ENCODE results near the gene IFNG.

The IFNG gene

GRCh38 chr12:68114606-68115005 lies 44.9 kb downstream of the IFNG start:
- H3K27ac ChIP-seq, result no peak overlapping the region

DNA sequence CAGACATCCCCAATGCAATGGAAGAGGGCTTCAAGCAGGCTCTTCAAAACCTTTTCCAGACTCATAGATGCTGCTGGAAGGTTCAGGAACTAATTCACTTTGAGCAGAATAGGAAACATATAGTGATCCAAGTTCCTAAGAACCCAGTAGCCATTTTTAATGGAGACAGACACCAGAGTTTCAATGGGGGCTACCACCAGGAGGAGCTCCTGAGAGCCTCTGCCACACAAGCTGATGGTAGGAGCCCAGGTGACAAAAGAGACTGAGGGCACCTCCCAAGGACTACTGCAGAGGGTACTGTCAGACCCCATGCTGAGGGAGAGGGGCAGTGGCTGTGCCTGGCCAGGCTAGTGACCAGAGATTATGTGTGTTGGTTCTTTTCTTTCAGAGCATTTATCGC lies 45.9 kb downstream of the IFNG start:
- TF ChIP-seq, protein P1, sequence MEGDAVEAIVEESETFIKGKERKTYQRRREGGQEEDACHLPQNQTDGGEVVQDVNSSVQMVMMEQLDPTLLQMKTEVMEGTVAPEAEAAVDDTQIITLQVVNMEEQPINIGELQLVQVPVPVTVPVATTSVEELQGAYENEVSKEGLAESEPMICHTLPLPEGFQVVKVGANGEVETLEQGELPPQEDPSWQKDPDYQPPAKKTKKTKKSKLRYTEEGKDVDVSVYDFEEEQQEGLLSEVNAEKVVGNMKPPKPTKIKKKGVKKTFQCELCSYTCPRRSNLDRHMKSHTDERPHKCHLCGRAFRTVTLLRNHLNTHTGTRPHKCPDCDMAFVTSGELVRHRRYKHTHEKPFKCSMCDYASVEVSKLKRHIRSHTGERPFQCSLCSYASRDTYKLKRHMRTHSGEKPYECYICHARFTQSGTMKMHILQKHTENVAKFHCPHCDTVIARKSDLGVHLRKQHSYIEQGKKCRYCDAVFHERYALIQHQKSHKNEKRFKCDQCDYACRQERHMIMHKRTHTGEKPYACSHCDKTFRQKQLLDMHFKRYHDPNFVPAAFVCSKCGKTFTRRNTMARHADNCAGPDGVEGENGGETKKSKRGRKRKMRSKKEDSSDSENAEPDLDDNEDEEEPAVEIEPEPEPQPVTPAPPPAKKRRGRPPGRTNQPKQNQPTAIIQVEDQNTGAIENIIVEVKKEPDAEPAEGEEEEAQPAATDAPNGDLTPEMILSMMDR (conservative IDR thresholded peaks at IDR 0.05), result no peak; the same call in 1 of the 2 replicates
- no peak overlapping the region for H3K27ac ChIP-seq

More at GRCh38 chr12:68114606-68115005, 44.9 kb downstream of the IFNG start:
- TF ChIP-seq, protein P1 (conservative IDR thresholded peaks at IDR 0.05), result no peak

DNA sequence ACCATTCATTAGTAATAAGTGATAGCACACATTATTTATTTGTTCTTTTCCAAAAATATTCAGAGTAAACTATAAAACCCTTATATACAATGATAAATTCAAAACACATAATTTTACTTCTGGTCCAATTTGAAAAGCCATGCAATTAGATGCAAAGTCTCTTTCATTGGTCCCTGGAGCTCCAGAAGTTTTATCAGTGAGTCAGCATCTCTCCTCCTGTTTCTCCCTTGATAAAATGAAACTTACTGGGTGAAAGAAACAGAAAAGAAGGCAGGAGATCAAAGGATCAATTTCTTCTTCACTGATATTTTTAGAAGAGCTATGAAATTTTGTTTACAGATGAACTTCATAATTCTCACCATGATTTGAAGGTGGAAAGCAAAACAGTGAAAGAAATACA lies 47.5 kb downstream of the IFNG start:
- TF ChIP-seq, protein P1 (conservative IDR thresholded peaks at IDR 0.05), result no peak
- H3K27ac ChIP-seq, result no peak overlapping the region

DNA sequence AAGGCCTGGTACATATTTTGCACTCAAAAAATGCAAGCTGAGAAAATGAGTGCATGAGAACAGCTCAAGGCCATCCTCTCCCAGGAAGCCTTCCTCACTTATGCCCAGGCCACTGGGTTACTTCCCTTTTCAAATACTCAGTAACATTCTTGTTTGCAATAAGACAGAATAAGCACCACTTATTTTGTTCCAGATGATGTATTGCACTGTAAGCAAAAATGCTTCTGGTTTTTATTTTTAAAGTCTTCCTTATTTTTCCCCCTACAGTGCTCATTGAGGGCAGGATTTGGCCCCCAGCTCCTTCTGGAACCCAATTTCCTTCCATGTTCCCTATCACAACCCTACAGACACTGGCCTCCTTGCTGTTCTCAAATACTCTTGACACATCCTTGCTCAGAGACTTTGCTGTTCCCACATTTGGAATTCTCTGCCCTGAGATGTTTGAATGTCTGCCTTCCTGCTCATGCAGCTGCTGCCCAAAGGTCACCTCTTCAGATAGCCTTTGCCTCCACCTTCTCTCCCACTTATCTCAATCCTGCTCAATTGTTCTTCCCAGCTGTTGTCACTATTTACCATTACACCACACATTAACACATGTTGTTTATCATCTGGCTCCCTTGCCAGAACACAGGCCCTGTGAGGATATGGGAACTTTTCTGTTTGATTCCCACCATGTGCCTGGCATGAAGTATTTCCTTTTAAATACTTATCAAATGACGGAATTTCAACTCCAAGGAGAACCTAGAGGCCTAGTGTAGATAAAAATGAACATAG lies 49.9 kb downstream of the IFNG start:
- no peak overlapping the region for H3K27ac ChIP-seq
- TF ChIP-seq, protein P1 (conservative IDR thresholded peaks at IDR 0.05), result no peak

DNA sequence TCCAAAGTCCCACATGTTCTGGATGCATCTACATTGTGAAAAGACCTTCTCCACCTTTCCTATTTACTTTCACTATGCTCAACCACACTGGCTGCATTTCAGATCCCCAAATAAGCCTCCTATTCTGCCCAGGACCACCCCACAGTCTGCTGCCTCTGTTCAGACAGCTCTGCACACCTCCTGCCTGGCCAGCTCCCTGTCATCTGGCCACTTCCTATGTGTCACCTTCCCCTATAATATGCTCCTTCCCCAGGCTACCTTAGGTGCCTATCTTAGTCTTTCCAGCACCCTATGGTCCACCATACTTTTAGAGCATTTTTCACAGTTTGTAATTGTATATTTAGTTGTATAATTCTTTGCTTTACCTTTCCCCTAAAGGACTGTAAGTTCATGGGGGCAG lies 50.5 kb downstream of the IFNG start:
- H3K27ac ChIP-seq, result no peak overlapping the region
- TF ChIP-seq, protein P1 (conservative IDR thresholded peaks at IDR 0.05), result no peak

DNA sequence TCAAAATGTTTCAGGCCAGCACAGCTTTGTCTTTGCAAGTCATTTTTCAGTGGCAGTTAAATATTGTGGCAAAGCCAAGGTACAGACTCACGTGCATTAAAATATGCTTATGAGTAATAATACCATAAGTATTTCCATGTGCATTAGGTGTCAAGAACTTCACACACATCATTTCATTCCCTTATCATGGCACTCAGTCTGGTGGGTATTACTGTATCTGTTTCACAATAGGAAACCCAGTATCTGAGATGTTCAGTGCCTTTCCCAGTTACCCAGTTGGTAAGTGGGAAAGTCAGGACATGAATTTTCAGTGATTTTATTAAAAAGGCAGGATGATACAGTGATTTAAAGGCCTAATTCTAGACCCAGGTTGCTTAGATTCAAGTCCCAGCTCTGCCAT lies 52.9 kb downstream of the IFNG start:
- TF ChIP-seq, protein P1 (conservative IDR thresholded peaks at IDR 0.05), result no peak
- no peak overlapping the region for H3K27ac ChIP-seq

GRCh38 chr12:68106160-68106559 lies 53.4 kb downstream of the IFNG start:
- H3K27ac ChIP-seq, result no peak overlapping the region
- TF ChIP-seq, protein P1 (conservative IDR thresholded peaks at IDR 0.05), result no peak
